IMR-90 (cell line): Measurements from ENCODE around the gene ABCB6. TPM values are rescaled to one million over a fixed set of nuclear protein-coding genes. Genes with fewer than 3 reads are reported as not detected.

Experiments
- ATAC-seq: fragments of 200-7000 bp; cut with Tn5 transposase; 2 replicates; pipeline ENCODE4 v1.9.1; 2020; ENCODE audit warnings: low read depth, mild to moderate bottlenecking, moderate library complexity
- BruUV-seq: library from RNA; stranded (reverse); fragments of 400-500 nt; replicated peaks from 2 replicates; lab custom pipeline; 2021; lab: Mats Ljungman, UMichigan
- CTCF ChIA-PET: fragments of 300-600 bp; formaldehyde crosslinking; extraction: SDS; loops from one replicate; lab custom pipeline; 2021; ENCODE audit warnings: antibody characterized with exemption; lab: Yijun Ruan, JAX
- POLR2A ChIA-PET: fragments of 300-600 bp; sonication (Branson Sonifier 250); formaldehyde crosslinking; loops from one replicate; lab custom pipeline; 2022; ENCODE audit warnings: antibody characterized with exemption; ENCODE audit not compliant: unreplicated experiment; lab: Charles Lee
- DNase-seq: peaks from one replicate; pipeline ENCODE4 v3.0.0; 2013
- H2AFZ ChIP-seq: replicated peaks from 2 replicates; pipeline ENCODE3; 2013; ENCODE audit warnings: low read length, mild to moderate bottlenecking; ENCODE audit not compliant: poor library complexity
- H2AK5ac ChIP-seq: 2 replicates; pipeline ENCODE4 v1.6.1; 2013; ENCODE audit warnings: low read depth, low read length, inconsistent platforms
- H2AK9ac ChIP-seq: replicated peaks from 2 replicates; pipeline ENCODE3; 2013; ENCODE audit warnings: mild to moderate bottlenecking, low read depth, low read length, moderate library complexity; ENCODE audit not compliant: poor library complexity
- H2BK120ac ChIP-seq: 2 replicates; pipeline ENCODE4 v1.6.1; 2013; ENCODE audit warnings: low read depth, low read length, inconsistent platforms
- H2BK15ac ChIP-seq: 3 replicates; pipeline ENCODE4 v1.6.1; 2013; ENCODE audit warnings: low read depth, low read length, inconsistent platforms
- H2BK20ac ChIP-seq: 2 replicates; pipeline ENCODE4 v1.6.1; 2013; ENCODE audit warnings: low read depth, mild to moderate bottlenecking, inconsistent platforms, low read length, moderate library complexity
- H2BK5ac ChIP-seq: 2 replicates; pipeline ENCODE4 v1.6.1; 2013; ENCODE audit warnings: mild to moderate bottlenecking, low read depth, low read length, inconsistent platforms; ENCODE audit not compliant: poor library complexity, severe bottlenecking
- H3K14ac ChIP-seq: replicated peaks from 2 replicates; pipeline ENCODE4 v1.6.1; 2013; ENCODE audit warnings: low read depth, low read length, inconsistent platforms
- H3K18ac ChIP-seq: 2 replicates; pipeline ENCODE4 v1.6.1; 2013; ENCODE audit warnings: low read depth, low read length, control low read depth
- H3K23ac ChIP-seq: 2 replicates; pipeline ENCODE4 v1.6.1; 2013; ENCODE audit warnings: low read depth, low read length, inconsistent platforms
- H3K27ac ChIP-seq: 2 replicates; pipeline ENCODE4 v1.5.1; 2013; ENCODE audit warnings: mild to moderate bottlenecking, control low read depth, low read length; ENCODE audit not compliant: insufficient read depth
- H3K27me3 ChIP-seq: 2 replicates; pipeline ENCODE4 v1.6.1; 2013; ENCODE audit warnings: low read length; ENCODE audit not compliant: control insufficient read depth, insufficient read depth
- H3K36me3 ChIP-seq: 2 replicates; pipeline ENCODE4 v1.6.1; 2013; ENCODE audit warnings: low read length, mixed read lengths; ENCODE audit not compliant: control insufficient read depth, insufficient read depth
- H3K4ac ChIP-seq: 2 replicates; pipeline ENCODE4 v1.6.1; 2013; ENCODE audit warnings: low read depth, low read length, inconsistent platforms
- H3K4me1 ChIP-seq: 2 replicates; pipeline ENCODE4 v1.6.1; 2013; ENCODE audit warnings: low read length, mixed read lengths; ENCODE audit not compliant: control insufficient read depth, insufficient read depth
- H3K4me2 ChIP-seq: 2 replicates; pipeline ENCODE4 v1.6.1; 2013; ENCODE audit warnings: low read depth, mild to moderate bottlenecking, control low read depth, low read length, moderate library complexity
- H3K4me3 ChIP-seq: 2 replicates; pipeline ENCODE4 v1.5.1; 2013; ENCODE audit warnings: low read depth, mild to moderate bottlenecking, control low read depth, low read length, moderate library complexity; ENCODE audit not compliant: insufficient read depth
- H3K56ac ChIP-seq: 2 replicates; pipeline ENCODE4 v1.6.1; 2013; ENCODE audit warnings: low read length, inconsistent platforms; ENCODE audit not compliant: insufficient read depth; ENCODE audit errors: extremely low read depth
- H3K79me1 ChIP-seq, 2 experiments: 2 replicates each; pipeline ENCODE4 v1.6.1; 2013; ENCODE audit warnings: low read length in 2 of 2, inconsistent platforms in 1 of 2, low read depth in 1 of 2
- H3K9ac ChIP-seq: 2 replicates; pipeline ENCODE4 v1.6.1; 2013; ENCODE audit warnings: low read depth, low read length, control low read depth
- H3K9me1 ChIP-seq: 2 replicates; pipeline ENCODE4 v1.6.1; 2013; ENCODE audit warnings: low read length, inconsistent platforms; ENCODE audit not compliant: insufficient read depth
- H3K9me3 ChIP-seq: 2 replicates; pipeline ENCODE4 v1.6.1; 2013; ENCODE audit warnings: low read length; ENCODE audit not compliant: control insufficient read depth, insufficient read depth
- H4K20me1 ChIP-seq: 2 replicates; pipeline ENCODE4 v1.6.1; 2013; ENCODE audit warnings: low read length, inconsistent platforms; ENCODE audit not compliant: insufficient read depth
- H4K5ac ChIP-seq: 2 replicates; pipeline ENCODE4 v1.6.1; 2013; ENCODE audit warnings: mild to moderate bottlenecking, low read depth, low read length, control low read depth
- H4K8ac ChIP-seq, 2 experiments: 2 replicates each; pipeline ENCODE4 v1.6.1; 2013; ENCODE audit warnings: low read depth in 2 of 2, low read length in 2 of 2, control low read depth in 1 of 2, inconsistent platforms in 1 of 2
- H4K91ac ChIP-seq: 2 replicates; pipeline ENCODE4 v1.6.1; 2013; ENCODE audit warnings: low read depth, low read length, inconsistent platforms; ENCODE audit not compliant: insufficient read depth
- BHLHE40 ChIP-seq: fragments of 150-350 bp; IDR thresholded peaks from 2 replicates; pipeline ENCODE4 v1.6.1; 2016; ENCODE audit warnings: mild to moderate bottlenecking, low read depth, low read length
- CHD1 ChIP-seq: IDR thresholded peaks from 2 replicates; pipeline ENCODE4 v1.6.1; 2012; ENCODE audit warnings: low read depth, low read length, improper control_type of control experiment
- CTCF ChIP-seq: conservative IDR thresholded peaks from 2 replicates; pipeline ENCODE4 v1.5.1; 2012; ENCODE audit warnings: mild to moderate bottlenecking, low read depth, low read length, improper control_type of control experiment
- ELK1 ChIP-seq: fragments of 150-350 bp; IDR thresholded peaks from 2 replicates; pipeline ENCODE4 v1.6.1; 2016; ENCODE audit warnings: low read depth, mild to moderate bottlenecking, low read length, moderate library complexity, borderline replicate concordance
- FOS ChIP-seq: fragments of 150-350 bp; IDR thresholded peaks from 2 replicates; pipeline ENCODE4 v1.6.1; 2016; ENCODE audit warnings: low read depth, low read length
- MAFK ChIP-seq: IDR thresholded peaks from 2 replicates; pipeline ENCODE4 v1.6.1; 2012; ENCODE audit warnings: low read depth, low read length, improper control_type of control experiment
- MAZ ChIP-seq: IDR thresholded peaks from 2 replicates; pipeline ENCODE4 v1.6.1; 2012; ENCODE audit warnings: low read depth, mild to moderate bottlenecking, low read length, improper control_type of control experiment, moderate library complexity, borderline replicate concordance
- MXI1 ChIP-seq: IDR thresholded peaks from 2 replicates; pipeline ENCODE4 v1.6.1; 2012; ENCODE audit warnings: low read depth, mild to moderate bottlenecking, low read length, moderate library complexity, borderline replicate concordance
- NFE2L2 ChIP-seq: fragments of 150-350 bp; IDR thresholded peaks from 2 replicates; pipeline ENCODE4 v1.6.1; 2016; ENCODE audit warnings: low read depth, mild to moderate bottlenecking, low read length
- POLR2A ChIP-seq: IDR thresholded peaks from 2 replicates; pipeline ENCODE4 v1.6.1; 2012; ENCODE audit warnings: mild to moderate bottlenecking, low read depth, low read length
- RAD21 ChIP-seq: IDR thresholded peaks from 2 replicates; pipeline ENCODE4 v1.6.1; 2012; ENCODE audit warnings: low read length, improper control_type of control experiment
- RCOR1 ChIP-seq: IDR thresholded peaks from 2 replicates; pipeline ENCODE4 v1.6.1; 2012; ENCODE audit warnings: mild to moderate bottlenecking, low read length, improper control_type of control experiment; ENCODE audit not compliant: insufficient replicate concordance
- RFX5 ChIP-seq: IDR thresholded peaks from 2 replicates; pipeline ENCODE4 v1.8.0; 2012; ENCODE audit warnings: low read depth, mild to moderate bottlenecking, low read length, moderate library complexity
- SMC3 ChIP-seq: fragments of 150-350 bp; IDR thresholded peaks from 2 replicates; pipeline ENCODE4 v1.6.1; 2016; ENCODE audit warnings: low read depth, mild to moderate bottlenecking, antibody characterized with exemption, low read length, moderate library complexity
- WGBS, 2 experiments: methylation state at CpG; one replicate each; pipeline versions ENCODE4 v1.1.5 to v1.1.7; 2013; ENCODE audit warnings: missing lambda C conversion rate in 2 of 2; ENCODE audit not compliant: insufficient read length in 1 of 2; ENCODE audit errors: extremely low coverage in 2 of 2; 5-methylcytosine and 5-hydroxymethylcytosine counted together
- dilution Hi-C: fragments of 300-500 bp; cut with HindIII; formaldehyde crosslinking; loops from one replicate; pipeline ENCODE4 v1.14.3; 2018; ENCODE audit warnings: low sequenced_read_pairs; ENCODE audit not compliant: unreplicated experiment
- in situ Hi-C: fragments of 300-500 bp; cut with MboI; formaldehyde crosslinking; loops from 3 replicates; pipeline ENCODE4 v1.14.3; 2019; ENCODE audit warnings: low sequenced_read_pairs, inconsistent platforms, mixed read lengths
- intact Hi-C: fragments of 100-400 bp; cut with micrococcal nuclease; formaldehyde crosslinking; loops from 2 replicates; pipeline ENCODE4 v1.10.0; 2022
- polyA plus RNA-seq, 3 experiments: library from polyadenylated mRNA; depleted of rRNA; stranded (reverse); fragments of >200 nt; gene quantifications; 2 replicates each; pipeline ENCODE4 v1.2.3, GENCODE V29; 2012; ENCODE audit warnings: low replicate concordance in 1 of 3
- total RNA-seq: library from RNA; depleted of rRNA; stranded (reverse); fragments of >200 nt; gene quantifications from 2 replicates; pipeline ENCODE4 v1.2.3, GENCODE V29; 2012

The ABCB6 gene
- total and polyA plus RNA-seq, 2 of the 4 experiments (the other 2 are of a cell fraction): 12.5 to 24.7 TPM

DNA sequence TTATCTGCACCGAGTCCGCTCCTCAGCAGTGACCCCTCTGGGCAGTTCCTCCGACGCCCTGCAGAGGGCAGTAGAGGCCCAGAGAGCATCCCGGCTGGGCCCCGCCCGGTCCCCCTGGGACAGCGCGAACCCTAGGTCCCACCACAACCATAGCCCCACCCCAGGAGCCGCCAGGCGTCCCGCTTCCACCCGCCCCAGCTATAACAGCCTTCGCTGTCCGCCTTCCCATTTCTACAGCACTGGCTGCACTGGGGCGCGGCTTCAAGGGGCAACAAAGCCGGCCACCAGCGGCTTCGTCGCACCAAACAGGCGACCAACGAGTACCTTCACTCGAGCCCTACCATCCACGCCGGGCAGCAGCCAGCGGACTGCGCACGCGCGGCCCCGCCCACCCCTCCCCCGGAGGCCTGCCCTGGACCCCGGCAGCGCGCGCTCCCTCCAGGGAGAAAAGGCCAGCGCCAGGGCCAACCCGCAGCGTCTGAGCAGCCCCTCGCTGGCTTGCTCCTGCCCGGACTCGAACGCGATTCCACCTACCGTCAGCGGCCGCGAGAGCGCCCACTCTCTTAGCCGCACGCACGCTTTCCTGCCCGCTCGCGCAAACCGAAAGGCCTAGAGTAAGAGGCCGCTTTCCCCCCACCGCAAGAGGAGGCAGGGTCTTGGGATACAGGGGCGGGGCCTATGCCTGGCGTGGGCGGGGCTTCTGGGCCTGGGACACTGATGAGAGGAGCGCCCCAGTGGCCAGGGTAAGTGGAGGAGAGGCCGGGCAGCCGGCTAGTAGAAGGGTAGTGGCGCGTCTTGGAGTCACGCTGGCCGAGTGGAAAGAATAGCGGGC, 58.4 kb downstream of the ABCB6 start, which contains the start of gene NHEJ1:
Gene NHEJ1, minus strand, starts transcription at position 630 of the 832 bp plus-strand sequence. CDS start 2,453 bp downstream, outside the sequence.
- H2AK5ac ChIP-seq: no peak within 1 kb of the TSS

More for the DNA sequence above, 58.4 kb downstream of the ABCB6 start, which contains the start of gene NHEJ1:
- Histone ChIP-seq H4K20me1 (no peaks in the 10 kb centered on the region), H2BK15ac (peak within 1 kb of the TSS; percentile 74; the same call in 2 of the 3 replicates), H3K9me3 (no peaks in the 10 kb centered on the region), H3K4me2 (peak within 1 kb of the TSS; percentile 95), H3K4ac (peak within 1 kb of the TSS; percentile 90), H2BK120ac (peak within 1 kb of the TSS; percentile 92), H3K18ac (peak within 1 kb of the TSS; percentile 87), H4K5ac (peak within 1 kb of the TSS; percentile 94), H3K4me3 (peak within 1 kb of the TSS; percentile 82), H3K9ac (peak within 1 kb of the TSS; percentile 98), H2BK20ac (no peak within 1 kb of the TSS), H2AFZ (peak within 1 kb of the TSS; percentile 99), H3K9me1 (no peaks in the 10 kb centered on the region; the same call in 1 of the 2 replicates), H4K8ac (peak within 1 kb of the TSS; percentile 83 to 96; a peak in 3 of 4 replicates), H3K14ac (peak within 1 kb of the TSS; percentile 95), H3K36me3 (0 out of 2 replicates have a peak, but pooled peaks cover 3% of the 10 kb centered on the region), H3K27me3 (no peaks in the 10 kb centered on the region), H3K23ac (peak within 1 kb of the TSS; percentile 85), H2AK9ac (peak within 1 kb of the TSS; percentile 86), H4K91ac (peak within 1 kb of the TSS; percentile 83; the same call in 1 of the 2 replicates), H2BK5ac (peak within 1 kb of the TSS; percentile 94), H3K27ac (peak within 1 kb of the TSS; percentile 99), H3K56ac (peak within 1 kb of the TSS; percentile 83), H3K4me1 (peaks cover 2% of the 10 kb centered on the region; the same call in 1 of the 2 replicates), H3K79me1 (peaks cover 5 to 17% of the 10 kb centered on the region in 2 experiments; a peak in 2 of 4 replicates)
- ChIA-PET CTCF (interaction anchor here (0.6 to 1.6 kb wide), 3 partner anchors 131 to 200 kb away, joined by 3 to 8 read pairs (median 3); no protein-coding TSS in a partner anchor), POLR2A (no interaction called here)
- intact Hi-C loops: loop anchor here (1.0 kb wide), 4 partner anchors 46 to 192 kb away; partner anchors contain the start of genes ABCB6 and ZFAND2B
- TF ChIP-seq CTCF: peak; percentile 95
- TF ChIP-seq RFX5: no peak
- TF ChIP-seq ELK1: no peak
- peak; percentile 44 for TF ChIP-seq POLR2A
- TF ChIP-seq BHLHE40: no peak
- TF ChIP-seq MAFK: no peak
- TF ChIP-seq NFE2L2: no peak
- TF ChIP-seq RAD21: peak; percentile 84
- TF ChIP-seq FOS: no peak
- TF ChIP-seq MAZ: peak; percentile 89
- peak; percentile 75 for TF ChIP-seq SMC3
- TF ChIP-seq RCOR1: no peak
- TF ChIP-seq MXI1: peak; percentile 27; the same call in 1 of the 2 replicates
- TF ChIP-seq CHD1: no peak
- no TSS peak for BruUV-seq
- WGBS, 2 experiments: 0% methylated on average over 22 of the region's 70 CpGs; no CpG with 5 or more reads in 1 of the 2 experiments
- dilution Hi-C loops: no loop called here
- ATAC-seq (peak; percentile 94), DNase-seq (peak; percentile 89)
- in situ Hi-C loops: no loop called here
